ENCODE data around the gene CDH23.

DNA sequence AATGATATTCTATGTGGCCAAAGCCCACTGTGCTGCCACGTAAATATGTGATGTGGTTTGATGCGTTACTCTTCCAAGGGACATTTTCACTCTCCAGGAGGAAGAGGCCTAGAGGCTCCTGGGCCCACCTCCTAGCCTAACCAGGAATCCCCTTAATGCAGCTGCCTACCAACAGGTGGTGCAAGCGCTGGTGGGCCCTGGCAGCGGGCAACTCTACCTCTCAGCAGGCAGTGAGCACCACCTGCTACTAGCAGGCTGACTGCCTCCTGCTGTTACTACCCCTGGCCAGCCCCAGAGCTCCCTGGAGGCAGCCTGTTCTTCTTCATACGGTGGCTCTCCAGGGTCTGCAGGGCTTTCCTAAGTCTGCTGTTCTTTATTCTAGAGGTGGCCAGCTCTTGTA lies 62.8 kb downstream of the CDH23 start:
- TF ChIP-seq, protein P1, sequence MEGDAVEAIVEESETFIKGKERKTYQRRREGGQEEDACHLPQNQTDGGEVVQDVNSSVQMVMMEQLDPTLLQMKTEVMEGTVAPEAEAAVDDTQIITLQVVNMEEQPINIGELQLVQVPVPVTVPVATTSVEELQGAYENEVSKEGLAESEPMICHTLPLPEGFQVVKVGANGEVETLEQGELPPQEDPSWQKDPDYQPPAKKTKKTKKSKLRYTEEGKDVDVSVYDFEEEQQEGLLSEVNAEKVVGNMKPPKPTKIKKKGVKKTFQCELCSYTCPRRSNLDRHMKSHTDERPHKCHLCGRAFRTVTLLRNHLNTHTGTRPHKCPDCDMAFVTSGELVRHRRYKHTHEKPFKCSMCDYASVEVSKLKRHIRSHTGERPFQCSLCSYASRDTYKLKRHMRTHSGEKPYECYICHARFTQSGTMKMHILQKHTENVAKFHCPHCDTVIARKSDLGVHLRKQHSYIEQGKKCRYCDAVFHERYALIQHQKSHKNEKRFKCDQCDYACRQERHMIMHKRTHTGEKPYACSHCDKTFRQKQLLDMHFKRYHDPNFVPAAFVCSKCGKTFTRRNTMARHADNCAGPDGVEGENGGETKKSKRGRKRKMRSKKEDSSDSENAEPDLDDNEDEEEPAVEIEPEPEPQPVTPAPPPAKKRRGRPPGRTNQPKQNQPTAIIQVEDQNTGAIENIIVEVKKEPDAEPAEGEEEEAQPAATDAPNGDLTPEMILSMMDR (IDR thresholded peaks at IDR 0.05) = no peak
- no peak for TF ChIP-seq POLR2A (IDR thresholded peaks at IDR 0.05)
